GM19328 (cell line): Measurements from ENCODE around the gene NID1.
A peak's percentile ranks its signal among the peaks of the same experiment; 100 is the strongest.
"Not testable (repeated sequence)": the region's sequence is repeated elsewhere in the genome, so short reads cannot be mapped to it uniquely, and the experiment has no call there.

Source experiments
- ATAC-seq: cut with Tn5 transposase; IDR thresholded peaks from one replicate; pipeline ENCODE4 v1.9.1; 2021; ENCODE audit warnings: mild to moderate bottlenecking, moderate library complexity; ENCODE audit not compliant: unreplicated experiment

NID1 gene

GRCh38 chr1:235971020-235971419 is 93.9 kb downstream of the NID1 start:
- ATAC-seq = no peak

- no peak for ATAC-seq
Observed at GRCh38 chr1:235968831-235969230, 96.1 kb downstream of the NID1 start.

- not testable (repeated sequence) for ATAC-seq
Observed at GRCh38 chr1:235966134-235966533, 98.8 kb downstream of the NID1 start.

- ATAC-seq = no peak
Observed at GRCh38 chr1:235960809-235961208, 104.1 kb downstream of the NID1 start.

GRCh38 chr1:235958021-235958420 is 106.9 kb downstream of the NID1 start:
- ATAC-seq = no peak

- no peak for ATAC-seq
Observed at GRCh38 chr1:235955777-235956176, 109.1 kb downstream of the NID1 start.

GRCh38 chr1:235954306-235955283 is 110.3 kb downstream of the NID1 start:
- ATAC-seq = peak; percentile 95

GRCh38 chr1:235953801-235954200 is 111.1 kb downstream of the NID1 start:
- no peak for ATAC-seq

- ATAC-seq = no peak
Observed at GRCh38 chr1:235952950-235953615, 111.8 kb downstream of the NID1 start.

GRCh38 chr1:235951661-235952060 is 113.2 kb downstream of the NID1 start:
- no peak for ATAC-seq

GRCh38 chr1:235950318-235950717 is 114.6 kb downstream of the NID1 start:
- ATAC-seq = no peak

GRCh38 chr1:235948774-235949427 is 116.0 kb downstream of the NID1 start:
- ATAC-seq = no peak

- ATAC-seq = no peak
Observed at GRCh38 chr1:235947989-235948388, 116.9 kb downstream of the NID1 start.

GRCh38 chr1:235946571-235946981 is 118.3 kb downstream of the NID1 start:
- no peak for ATAC-seq

GRCh38 chr1:235945775-235946570 is 118.9 kb downstream of the NID1 start:
- no peak for ATAC-seq

GRCh38 chr1:235943581-235944114 is 121.2 kb downstream of the NID1 start:
- no peak for ATAC-seq

GRCh38 chr1:235942979-235943575 is 121.8 kb downstream of the NID1 start:
- no peak for ATAC-seq

GRCh38 chr1:235942625-235942934 is 122.3 kb downstream of the NID1 start:
- no peak for ATAC-seq

GRCh38 chr1:235941876-235942624 is 122.8 kb downstream of the NID1 start:
- ATAC-seq = no peak
